MM.1S (cell line): ENCODE results near the gene ATP2A2.

Experiments used
- EZH2 ChIP-seq: fragments of 300-600 bp; sonication (generic); optimal IDR thresholded peaks from 2 replicates; pipeline ENCODE3; 2017; ENCODE audit warnings: low read depth, mild to moderate bottlenecking, antibody characterized with exemption, low read length, mixed read lengths
- EZH2phosphoT487 ChIP-seq: fragments of 300-600 bp; sonication (generic); IDR thresholded peaks from 2 replicates; pipeline ENCODE4 v1.6.1; 2018; ENCODE audit warnings: antibody characterized with exemption, low read length
- TF ChIP-seq, protein P1 (sequence below): fragments of 300-600 bp; sonication (generic); IDR thresholded peaks from 2 replicates; pipeline ENCODE4 v1.5.1; 2016; ENCODE audit warnings: antibody characterized with exemption, low read length, mixed read lengths

DNA sequence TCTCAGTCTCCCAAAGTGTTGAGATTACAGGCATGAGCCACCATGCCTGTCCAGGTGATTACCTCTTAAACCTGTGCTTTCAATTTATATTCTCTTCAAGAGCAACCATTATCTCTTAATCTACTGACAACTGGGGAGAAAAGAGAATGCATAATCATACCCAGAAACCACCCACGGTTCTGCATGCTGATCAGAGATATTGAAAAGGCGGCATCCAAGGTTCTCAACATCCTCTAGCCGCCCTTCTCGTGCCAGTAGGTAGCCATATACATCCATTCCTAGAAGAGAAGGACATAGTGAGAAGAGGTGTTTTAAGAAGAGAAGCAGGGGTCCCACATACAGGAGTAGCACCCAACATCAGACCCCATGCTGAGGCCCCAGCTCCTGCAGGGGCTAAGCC is 101.6 kb downstream of the ATP2A2 start:
- TF ChIP-seq, protein P1, sequence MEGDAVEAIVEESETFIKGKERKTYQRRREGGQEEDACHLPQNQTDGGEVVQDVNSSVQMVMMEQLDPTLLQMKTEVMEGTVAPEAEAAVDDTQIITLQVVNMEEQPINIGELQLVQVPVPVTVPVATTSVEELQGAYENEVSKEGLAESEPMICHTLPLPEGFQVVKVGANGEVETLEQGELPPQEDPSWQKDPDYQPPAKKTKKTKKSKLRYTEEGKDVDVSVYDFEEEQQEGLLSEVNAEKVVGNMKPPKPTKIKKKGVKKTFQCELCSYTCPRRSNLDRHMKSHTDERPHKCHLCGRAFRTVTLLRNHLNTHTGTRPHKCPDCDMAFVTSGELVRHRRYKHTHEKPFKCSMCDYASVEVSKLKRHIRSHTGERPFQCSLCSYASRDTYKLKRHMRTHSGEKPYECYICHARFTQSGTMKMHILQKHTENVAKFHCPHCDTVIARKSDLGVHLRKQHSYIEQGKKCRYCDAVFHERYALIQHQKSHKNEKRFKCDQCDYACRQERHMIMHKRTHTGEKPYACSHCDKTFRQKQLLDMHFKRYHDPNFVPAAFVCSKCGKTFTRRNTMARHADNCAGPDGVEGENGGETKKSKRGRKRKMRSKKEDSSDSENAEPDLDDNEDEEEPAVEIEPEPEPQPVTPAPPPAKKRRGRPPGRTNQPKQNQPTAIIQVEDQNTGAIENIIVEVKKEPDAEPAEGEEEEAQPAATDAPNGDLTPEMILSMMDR = no peak
- no peak for TF ChIP-seq EZH2phosphoT487
- no peak for TF ChIP-seq EZH2
